Endothelial cell of umbilical vein (primary cell): ENCODE results near the gene SLC13A5. TPM values are rescaled to one million over a fixed set of nuclear protein-coding genes. Genes with fewer than 3 reads are reported as not detected.

Experiments used
- BruUV-seq: library from RNA; stranded (reverse); fragments of 400-500 nt; replicated peaks from 2 replicates; lab custom pipeline; 2021; lab: Mats Ljungman, UMichigan
- CTCF ChIA-PET: fragments of 300-600, 350-600 bp; sonication (Branson Sonifier 250); formaldehyde crosslinking; loops from one replicate; lab custom pipeline; 2021; ENCODE audit warnings: antibody characterized with exemption, inconsistent platforms; lab: Charles Lee
- POLR2A ChIA-PET: fragments of 300-600, 350-600 bp; sonication (Branson Sonifier 250); formaldehyde crosslinking; loops from one replicate; lab custom pipeline; 2021; ENCODE audit warnings: antibody characterized with exemption, inconsistent platforms; lab: Charles Lee
- DNase-seq: peaks from one replicate; pipeline ENCODE4 v3.0.0-alpha.2; 2011; ENCODE audit warnings: low read depth, low spot score
- FAIRE-seq: peaks from 2 replicates; lab custom pipeline; 2011; peaks lifted over from hg19 to GRCh38; lab: Jason Lieb, UNC
- H2AFZ ChIP-seq: 2 replicates; pipeline ENCODE4 v1.6.0; 2012; ENCODE audit warnings: low read depth, low read length, control low read depth, inconsistent platforms
- H3K27ac ChIP-seq: 2 replicates; pipeline ENCODE4 v1.5.1; 2011; ENCODE audit warnings: low read depth, mild to moderate bottlenecking, control low read depth, low read length, moderate library complexity; ENCODE audit not compliant: insufficient read depth
- H3K27me3 ChIP-seq, 2 experiments: 2 replicates each; pipeline versions ENCODE4 v1.6.0 to v1.6.1; 2011; ENCODE audit warnings: low read length in 2 of 2, mixed read lengths in 1 of 2; ENCODE audit not compliant: control insufficient read depth in 2 of 2, insufficient read depth in 2 of 2
- H3K36me3 ChIP-seq, 2 experiments: 2 replicates in 1 of 2; 3 replicates in 1 of 2; pipeline ENCODE4 v1.5.1; 2011; ENCODE audit warnings: low read length in 2 of 2, mild to moderate bottlenecking in 1 of 2, moderate library complexity in 1 of 2; ENCODE audit not compliant: control insufficient read depth in 2 of 2, insufficient read depth in 2 of 2; ENCODE audit errors: extremely low read depth in 1 of 2
- H3K4me1 ChIP-seq: 3 replicates; pipeline ENCODE4 v1.5.1; 2011; ENCODE audit warnings: mild to moderate bottlenecking, low read length; ENCODE audit not compliant: control insufficient read depth, insufficient read depth; ENCODE audit errors: extremely low read depth
- H3K4me2 ChIP-seq: 2 replicates; pipeline ENCODE4 v1.6.1; 2011; ENCODE audit warnings: low read length, control low read depth, mixed read lengths; ENCODE audit not compliant: insufficient read depth
- H3K4me3 ChIP-seq, 3 experiments: fragments of 200-600 bp in 1 of 3; sonication (generic), shearing (Covaris generic) in 1 of 3; replicated peaks in 1 of 3; 2 replicates each; pipeline ENCODE4 v1.5.1; 2011 to 2016; ENCODE audit warnings: control low read depth in 3 of 3, low read length in 3 of 3, mild to moderate bottlenecking in 2 of 3, inconsistent platforms in 1 of 3, low read depth in 1 of 3, moderate library complexity in 1 of 3; ENCODE audit not compliant: insufficient read depth in 1 of 3
- H3K79me2 ChIP-seq: 2 replicates; pipeline ENCODE4 v1.6.0; 2012; ENCODE audit warnings: low read length, inconsistent platforms; ENCODE audit not compliant: control insufficient read depth, insufficient read depth
- H3K9ac ChIP-seq: replicated peaks from 2 replicates; pipeline ENCODE3; 2011; ENCODE audit warnings: low read length, control low read depth; ENCODE audit not compliant: insufficient read depth; ENCODE audit errors: extremely low read depth
- H3K9me1 ChIP-seq: replicated peaks from 3 replicates; pipeline ENCODE4 v1.6.0; 2011; ENCODE audit warnings: mild to moderate bottlenecking, low read length; ENCODE audit not compliant: control insufficient read depth, insufficient read depth; ENCODE audit errors: extremely low read depth
- H3K9me3 ChIP-seq: replicated peaks from 2 replicates; pipeline ENCODE4 v1.5.1; 2012; ENCODE audit warnings: low read length, inconsistent platforms; ENCODE audit not compliant: control insufficient read depth, insufficient read depth
- H4K20me1 ChIP-seq: replicated peaks from 2 replicates; pipeline ENCODE3; 2011; ENCODE audit warnings: mild to moderate bottlenecking, low read length; ENCODE audit not compliant: control insufficient read depth, insufficient read depth; ENCODE audit errors: extremely low read depth
- CTCF ChIP-seq, 2 donors: IDR thresholded peaks; 1 replicate in 1 of 2; 2 replicates in 1 of 2; pipeline ENCODE4 v1.5.1; 2011; ENCODE audit warnings: low read length in 2 of 2, mild to moderate bottlenecking in 2 of 2, moderate library complexity in 2 of 2, control low read depth in 1 of 2, inconsistent platforms in 1 of 2, low read depth in 1 of 2; ENCODE audit not compliant: insufficient read depth in 1 of 2; ENCODE audit errors: extremely low read depth in 1 of 2
- EZH2 ChIP-seq: IDR thresholded peaks from 2 replicates; pipeline ENCODE4 v1.6.1; 2012; ENCODE audit warnings: borderline replicate concordance, low read depth, mild to moderate bottlenecking, moderate library complexity, low read length, inconsistent platforms; ENCODE audit not compliant: severe bottlenecking
- FOS ChIP-seq: IDR thresholded peaks from 2 replicates; pipeline ENCODE4 v1.6.1; 2011; ENCODE audit warnings: mild to moderate bottlenecking, low read length, moderate library complexity, borderline replicate concordance; ENCODE audit not compliant: insufficient read depth
- GATA2 ChIP-seq: IDR thresholded peaks from 2 replicates; pipeline ENCODE4 v1.7.0; 2011; ENCODE audit warnings: low read depth, mild to moderate bottlenecking, moderate library complexity, mixed read lengths, low read length; ENCODE audit not compliant: insufficient read length, insufficient read depth
- JUN ChIP-seq: IDR thresholded peaks from 2 replicates; pipeline ENCODE4 v1.6.1; 2011; ENCODE audit warnings: borderline replicate concordance, low read depth; ENCODE audit not compliant: insufficient read length, insufficient read depth
- MAX ChIP-seq: IDR thresholded peaks from 2 replicates; pipeline ENCODE4 v1.6.1; 2011; ENCODE audit not compliant: insufficient read depth, insufficient read length
- MYC ChIP-seq: IDR thresholded peaks from one replicate; pipeline ENCODE4 v1.6.1; 2011; ENCODE audit warnings: mild to moderate bottlenecking, low read depth, low read length
- POLR2A ChIP-seq: IDR thresholded peaks from 2 replicates; pipeline ENCODE4 v1.6.1; 2012; ENCODE audit warnings: low read depth, mild to moderate bottlenecking, control low read depth, low read length
- POLR2AphosphoS5 ChIP-seq: IDR thresholded peaks from 2 replicates; pipeline ENCODE4 v1.6.1; 2012; ENCODE audit warnings: low read depth, mild to moderate bottlenecking, control low read depth, low read length, moderate library complexity; ENCODE audit not compliant: insufficient read depth
- dilution Hi-C: fragments of 300-500 bp; cut with MboI; formaldehyde crosslinking; loops from one replicate; pipeline ENCODE4 v1.15.0; 2019; ENCODE audit warnings: low sequenced_read_pairs; ENCODE audit not compliant: extremely low pct_ligation_motif_present
- intact Hi-C: fragments of 100-400 bp; cut with micrococcal nuclease; formaldehyde crosslinking; loops from one replicate; pipeline ENCODE4 v1.10.0; 2022
- polyA plus RNA-seq, 4 experiments: library from polyadenylated mRNA; depleted of rRNA in 3 of 4; stranded (reverse) in 3 of 4; unstranded in 1 of 4; fragments of >200 nt; gene quantifications; 2 replicates each; pipeline versions ENCODE4 v1.2.1 to v1.2.3, GENCODE V29; 2011 to 2012; ENCODE audit warnings: missing spikeins in 1 of 4
- total RNA-seq: library from RNA; stranded (reverse); gene quantifications from 2 replicates; pipeline ENCODE4 v1.2.3, GENCODE V29; 2021

Gene SLC13A5
- total and polyA plus RNA-seq, 2 donors (not counting 3 experiments of a cell fraction or from before 2014, with no cell fraction given) = 0.03 TPM; not detected in 1

GRCh38 chr17:6684460-6684783 lies 28.7 kb downstream of the SLC13A5 start:
- Histone ChIP-seq H3K79me2 (no peaks in the 10 kb centered on the region), H3K9me1 (no peaks in the 10 kb centered on the region), H3K4me1 (no peaks in the 10 kb centered on the region), H3K36me3 (no peaks in the 10 kb centered on the region), H2AFZ (no peak overlapping the region), H3K4me3 (no peak overlapping the region), H3K9ac (no peak overlapping the region), H3K27me3 (peaks cover 0 to 3% of the 10 kb centered on the region in 2 experiments), H3K9me3 (no peaks in the 10 kb centered on the region), H3K27ac (no peak overlapping the region), H3K4me2 (no peak overlapping the region), H4K20me1 (no peaks in the 10 kb centered on the region)
- no TSS peak for BruUV-seq
- DNase-seq = no peak
- FAIRE-seq = no peak
- CTCF ChIA-PET = interaction anchor here (1.2 to 1.3 kb wide), 3 partner anchors 16 to 159 kb away, joined by 5 to 7 read pairs (median 6); no protein-coding TSS in a partner anchor
- TF ChIP-seq GATA2 (no peak), POLR2AphosphoS5 (no peak), CTCF (IDR thresholded peaks at IDR 0.05; ENCODE audit: extremely low read depth in 1 of 2, insufficient read depth in 1 of 2, low read depth in 1 of 2, low read length in 2 of 2) (no peak), MYC (no peak), POLR2A (no peak), EZH2 (no peak), MAX (no peak), JUN (no peak), FOS (no peak)
- dilution Hi-C loops (no loop called here), intact Hi-C loops (no loop called here)
- POLR2A ChIA-PET = no interaction called here
